ENCODE measurements around the gene ZNF335.

Gene ZNF335

GRCh38 chr20:45949542-45950329 lies 22.3 kb downstream of the ZNF335 start:
- DNase-seq (ENCODE audit: low read depth): no peak

- DNase-seq (ENCODE audit: low read depth): no peak
Measured at GRCh38 chr20:45948742-45949541, 23.1 kb downstream of the ZNF335 start.

GRCh38 chr20:45948261-45948733 lies 23.7 kb downstream of the ZNF335 start:
- no peak for DNase-seq (ENCODE audit: low read depth)

- no peak for DNase-seq (ENCODE audit: low read depth)
Measured at GRCh38 chr20:45947110-45947866, 24.7 kb downstream of the ZNF335 start.

GRCh38 chr20:45946149-45946970 lies 25.6 kb downstream of the ZNF335 start:
- no peak for DNase-seq (ENCODE audit: low read depth)

- no peak for DNase-seq (ENCODE audit: low read depth)
Measured at GRCh38 chr20:45945678-45946148, 26.3 kb downstream of the ZNF335 start.

GRCh38 chr20:45944965-45945677 lies 26.9 kb downstream of the ZNF335 start:
- no peak for DNase-seq (ENCODE audit: low read depth)

GRCh38 chr20:45944151-45944964 lies 27.6 kb downstream of the ZNF335 start:
- no peak for DNase-seq (ENCODE audit: low read depth)

GRCh38 chr20:45943613-45944012 lies 28.4 kb downstream of the ZNF335 start:
- DNase-seq (ENCODE audit: low read depth): no peak

GRCh38 chr20:45940469-45940868 lies 31.5 kb downstream of the ZNF335 start:
- no peak for DNase-seq (ENCODE audit: low read depth)

- DNase-seq (ENCODE audit: low read depth): no peak
Measured at GRCh38 chr20:45940053-45940452, 31.9 kb downstream of the ZNF335 start.

GRCh38 chr20:45938727-45939438 lies 33.1 kb downstream of the ZNF335 start:
- DNase-seq (ENCODE audit: low read depth): no peak

- DNase-seq (ENCODE audit: low read depth): no peak
Measured at GRCh38 chr20:45937765-45938164, 34.2 kb downstream of the ZNF335 start.

GRCh38 chr20:45935416-45936046 lies 36.5 kb downstream of the ZNF335 start:
- no peak for DNase-seq (ENCODE audit: low read depth)

- DNase-seq (ENCODE audit: low read depth): peak; percentile 94
Measured at GRCh38 chr20:45934586-45935415, 37.2 kb downstream of the ZNF335 start, which contains the start of gene PCIF1. TSS of gene PCIF1 (plus strand) at chr20:45934683. CDS start at chr20:45939000, 4,317 bp downstream.

- peak; percentile 33 for DNase-seq (ENCODE audit: low read depth)
Measured at GRCh38 chr20:45934046-45934585, 37.9 kb downstream of the ZNF335 start.

All from stimulated activated CD8-positive, alpha-beta memory T cell treated with anti-CD3 and anti-CD28 coated beads, Interleukin-15, amount 100 ng/mL, for 24 hours (primary cell).